OCI-LY3 (cell line): ENCODE results near the gene NDUFB2.

Experiments
- EZH2phosphoT487 ChIP-seq: fragments of 200-600 bp; shearing (Covaris generic); IDR thresholded peaks from 2 replicates; pipeline ENCODE4 v1.6.1; 2018; ENCODE audit warnings: antibody characterized with exemption, mixed run types, low read depth
- TF ChIP-seq, protein P1 (sequence below): fragments of 200-600, 300-600 bp; sonication (generic); IDR thresholded peaks from 2 replicates; pipeline ENCODE4 v1.5.1; 2014; ENCODE audit warnings: antibody characterized with exemption, low read length, low read depth

DNA sequence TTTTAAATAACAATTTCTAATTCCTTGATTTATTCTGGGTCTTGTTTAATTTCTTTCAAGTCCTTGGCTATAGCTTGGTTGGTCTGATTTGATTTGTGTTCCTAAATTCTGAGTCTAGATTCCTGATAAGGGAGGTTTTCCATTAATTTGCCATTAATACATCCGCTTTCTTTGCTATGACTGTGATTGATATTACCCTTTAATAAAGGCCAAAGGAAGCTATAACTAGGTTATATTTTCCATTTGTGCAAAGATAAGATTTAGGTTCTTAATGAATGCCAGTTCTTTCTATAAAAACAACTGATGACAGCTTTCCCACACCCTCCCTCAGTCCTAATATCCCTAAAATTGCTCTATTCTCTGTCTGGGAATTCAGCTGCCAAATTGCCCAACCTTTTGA lies 28.2 kb downstream of the NDUFB2 start:
- TF ChIP-seq, protein P1, sequence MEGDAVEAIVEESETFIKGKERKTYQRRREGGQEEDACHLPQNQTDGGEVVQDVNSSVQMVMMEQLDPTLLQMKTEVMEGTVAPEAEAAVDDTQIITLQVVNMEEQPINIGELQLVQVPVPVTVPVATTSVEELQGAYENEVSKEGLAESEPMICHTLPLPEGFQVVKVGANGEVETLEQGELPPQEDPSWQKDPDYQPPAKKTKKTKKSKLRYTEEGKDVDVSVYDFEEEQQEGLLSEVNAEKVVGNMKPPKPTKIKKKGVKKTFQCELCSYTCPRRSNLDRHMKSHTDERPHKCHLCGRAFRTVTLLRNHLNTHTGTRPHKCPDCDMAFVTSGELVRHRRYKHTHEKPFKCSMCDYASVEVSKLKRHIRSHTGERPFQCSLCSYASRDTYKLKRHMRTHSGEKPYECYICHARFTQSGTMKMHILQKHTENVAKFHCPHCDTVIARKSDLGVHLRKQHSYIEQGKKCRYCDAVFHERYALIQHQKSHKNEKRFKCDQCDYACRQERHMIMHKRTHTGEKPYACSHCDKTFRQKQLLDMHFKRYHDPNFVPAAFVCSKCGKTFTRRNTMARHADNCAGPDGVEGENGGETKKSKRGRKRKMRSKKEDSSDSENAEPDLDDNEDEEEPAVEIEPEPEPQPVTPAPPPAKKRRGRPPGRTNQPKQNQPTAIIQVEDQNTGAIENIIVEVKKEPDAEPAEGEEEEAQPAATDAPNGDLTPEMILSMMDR, result no peak
- no peak for TF ChIP-seq EZH2phosphoT487
